ENCODE results near the gene RORB. TPM values are rescaled to one million over a fixed set of nuclear protein-coding genes. Genes with fewer than 3 reads are reported as not detected.

The RORB gene
- total RNA-seq, 4 donors from 2014 or later: 0.25 to 0.72 (median 0.50) TPM

DNA sequence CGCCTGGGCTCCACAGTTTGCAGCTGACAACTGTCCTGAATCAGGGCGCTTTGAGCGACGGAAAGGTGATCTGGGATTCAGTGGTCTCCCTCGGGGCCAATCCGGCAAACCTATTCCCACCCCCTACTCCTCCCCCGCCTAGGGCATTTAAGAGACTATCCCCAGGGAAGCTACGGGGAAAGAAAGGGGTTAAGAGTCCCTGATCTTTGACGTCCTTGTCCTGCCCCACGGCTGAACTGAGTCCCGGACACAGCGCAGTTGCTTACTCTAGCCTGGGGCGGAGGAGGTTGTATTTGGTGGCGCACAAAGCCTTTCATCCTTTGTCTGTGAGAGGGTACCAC lies 3.4 kb downstream of the RORB start:
- Histone ChIP-seq H3K9me3 (no peaks in the 10 kb centered on the region), H3K4me3 (peak overlapping the region; percentile 54), H3K36me3 (no peaks in the 10 kb centered on the region), H3K27ac (no peak overlapping the region), H3K4me1 (peaks cover 42% of the 10 kb centered on the region), H3K27me3 (peaks cover 58% of the 10 kb centered on the region)
- TF ChIP-seq EP300 (IDR thresholded peaks at IDR 0.05) (no peak), POLR2AphosphoS5 (IDR thresholded peaks at IDR 0.05) (no peak), POLR2A (IDR thresholded peaks at IDR 0.05) (no peak)
- TF ChIP-seq, protein P1, sequence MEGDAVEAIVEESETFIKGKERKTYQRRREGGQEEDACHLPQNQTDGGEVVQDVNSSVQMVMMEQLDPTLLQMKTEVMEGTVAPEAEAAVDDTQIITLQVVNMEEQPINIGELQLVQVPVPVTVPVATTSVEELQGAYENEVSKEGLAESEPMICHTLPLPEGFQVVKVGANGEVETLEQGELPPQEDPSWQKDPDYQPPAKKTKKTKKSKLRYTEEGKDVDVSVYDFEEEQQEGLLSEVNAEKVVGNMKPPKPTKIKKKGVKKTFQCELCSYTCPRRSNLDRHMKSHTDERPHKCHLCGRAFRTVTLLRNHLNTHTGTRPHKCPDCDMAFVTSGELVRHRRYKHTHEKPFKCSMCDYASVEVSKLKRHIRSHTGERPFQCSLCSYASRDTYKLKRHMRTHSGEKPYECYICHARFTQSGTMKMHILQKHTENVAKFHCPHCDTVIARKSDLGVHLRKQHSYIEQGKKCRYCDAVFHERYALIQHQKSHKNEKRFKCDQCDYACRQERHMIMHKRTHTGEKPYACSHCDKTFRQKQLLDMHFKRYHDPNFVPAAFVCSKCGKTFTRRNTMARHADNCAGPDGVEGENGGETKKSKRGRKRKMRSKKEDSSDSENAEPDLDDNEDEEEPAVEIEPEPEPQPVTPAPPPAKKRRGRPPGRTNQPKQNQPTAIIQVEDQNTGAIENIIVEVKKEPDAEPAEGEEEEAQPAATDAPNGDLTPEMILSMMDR (IDR thresholded peaks at IDR 0.05): no peak
- WGBS: 11% methylated on average over 8 of the region's 14 CpGs
- no peak for DNase-seq (ENCODE audit: low spot score in 2 of 2)

- H3K4me3 ChIP-seq: no peak overlapping the region
- no peak for DNase-seq (ENCODE audit: low spot score in 2 of 2)
- TF ChIP-seq POLR2A (IDR thresholded peaks at IDR 0.05): no peak
- TF ChIP-seq, protein P1 (IDR thresholded peaks at IDR 0.05): no peak
- no peak for TF ChIP-seq POLR2AphosphoS5 (IDR thresholded peaks at IDR 0.05)
- no peak for TF ChIP-seq EP300 (IDR thresholded peaks at IDR 0.05)
- H3K36me3 ChIP-seq: no peaks in the 10 kb centered on the region
- peaks cover 41% of the 10 kb centered on the region for H3K4me1 ChIP-seq
- no peaks in the 10 kb centered on the region for H3K9me3 ChIP-seq
- no peak overlapping the region for H3K27ac ChIP-seq
- H3K27me3 ChIP-seq: peaks cover 54% of the 10 kb centered on the region
- WGBS: 57% methylated on average over 2 of the region's 2 CpGs
Measured at GRCh38 chr9:74501570-74501969, 4.4 kb downstream of the RORB start.

DNA sequence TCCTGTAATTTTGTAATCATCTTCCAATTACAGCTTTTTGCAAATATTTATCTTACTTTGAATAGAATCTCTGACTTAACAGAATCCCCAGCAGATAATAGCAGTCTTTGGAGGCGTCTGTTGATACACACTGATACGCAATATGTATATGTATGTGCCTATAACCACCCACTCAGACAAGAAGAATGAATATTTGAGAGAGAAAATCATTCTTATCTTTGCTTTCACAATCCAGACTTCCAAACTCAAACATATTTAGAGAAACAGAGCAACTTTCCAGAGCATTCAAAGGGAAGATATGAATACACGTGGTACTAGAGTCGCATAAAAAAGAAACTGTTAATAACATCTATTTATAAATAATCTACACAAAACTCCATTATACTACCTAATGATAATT lies 6.1 kb downstream of the RORB start:
- TF ChIP-seq, protein P1 (IDR thresholded peaks at IDR 0.05): no peak
- no peak for TF ChIP-seq EP300 (IDR thresholded peaks at IDR 0.05)
- TF ChIP-seq POLR2A (IDR thresholded peaks at IDR 0.05): no peak
- TF ChIP-seq POLR2AphosphoS5 (IDR thresholded peaks at IDR 0.05): no peak
- no peak for DNase-seq (ENCODE audit: low spot score in 2 of 2)
- WGBS: 92% methylated on average over 4 of the region's 4 CpGs
- Histone ChIP-seq H3K4me3 (no peak overlapping the region), H3K9me3 (no peaks in the 10 kb centered on the region), H3K27me3 (peaks cover 39% of the 10 kb centered on the region), H3K36me3 (no peaks in the 10 kb centered on the region), H3K27ac (no peak overlapping the region), H3K4me1 (peaks cover 27% of the 10 kb centered on the region)

GRCh38 chr9:74503666-74504065 lies 6.5 kb downstream of the RORB start:
- H3K27ac ChIP-seq: no peak overlapping the region
- peaks cover 34% of the 10 kb centered on the region for H3K27me3 ChIP-seq
- H3K4me1 ChIP-seq: peaks cover 22% of the 10 kb centered on the region
- WGBS: 92% methylated on average over 3 of the region's 3 CpGs
- H3K9me3 ChIP-seq: no peaks in the 10 kb centered on the region
- no peaks in the 10 kb centered on the region for H3K36me3 ChIP-seq
- DNase-seq (ENCODE audit: low spot score in 2 of 2): no peak
- no peak for TF ChIP-seq EP300 (IDR thresholded peaks at IDR 0.05)
- TF ChIP-seq, protein P1 (IDR thresholded peaks at IDR 0.05): no peak
- TF ChIP-seq POLR2AphosphoS5 (IDR thresholded peaks at IDR 0.05): no peak
- TF ChIP-seq POLR2A (IDR thresholded peaks at IDR 0.05): no peak
- H3K4me3 ChIP-seq: no peak overlapping the region

DNA sequence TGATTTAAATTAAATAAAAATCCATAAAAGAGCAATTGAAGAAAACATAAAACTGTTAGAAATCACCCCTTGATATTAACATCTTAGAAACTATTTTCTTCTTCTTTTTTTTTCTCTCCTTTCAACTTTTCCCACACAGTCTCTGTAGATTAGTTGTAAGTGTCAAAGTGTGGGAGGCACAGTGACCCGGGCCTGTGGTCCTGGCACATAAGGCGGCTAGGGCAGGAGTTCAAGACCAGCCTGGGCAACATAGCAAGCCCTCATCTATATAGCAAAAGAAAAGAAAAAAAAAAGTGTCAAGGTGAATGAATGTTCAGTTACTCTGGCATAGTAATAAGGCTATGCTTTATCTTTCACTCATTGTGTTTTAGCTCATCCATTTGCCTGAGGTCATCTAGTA lies 14.2 kb downstream of the RORB start:
- Histone ChIP-seq H3K4me3 (no peak overlapping the region), H3K27ac (no peak overlapping the region), H3K27me3 (no peaks in the 10 kb centered on the region), H3K9me3 (no peaks in the 10 kb centered on the region), H3K36me3 (no peaks in the 10 kb centered on the region), H3K4me1 (no peaks in the 10 kb centered on the region)
- no peak for TF ChIP-seq POLR2AphosphoS5 (IDR thresholded peaks at IDR 0.05)
- TF ChIP-seq, protein P1 (IDR thresholded peaks at IDR 0.05): no peak
- TF ChIP-seq EP300 (IDR thresholded peaks at IDR 0.05): no peak
- no peak for TF ChIP-seq POLR2A (IDR thresholded peaks at IDR 0.05)
- DNase-seq (ENCODE audit: low spot score in 2 of 2): no peak
- 96% methylated on average over 2 of the region's 2 CpGs for WGBS

Data from suprapubic skin (tissue), 4 donors.